ENCODE measurements around the gene MLST8. TPM values are rescaled to one million over a fixed set of nuclear protein-coding genes. Genes with fewer than 3 reads are reported as not detected.

The MLST8 gene
- total RNA-seq, 4 donors from 2014 or later = 61.0 to 95.6 (median 63.1) TPM

DNA sequence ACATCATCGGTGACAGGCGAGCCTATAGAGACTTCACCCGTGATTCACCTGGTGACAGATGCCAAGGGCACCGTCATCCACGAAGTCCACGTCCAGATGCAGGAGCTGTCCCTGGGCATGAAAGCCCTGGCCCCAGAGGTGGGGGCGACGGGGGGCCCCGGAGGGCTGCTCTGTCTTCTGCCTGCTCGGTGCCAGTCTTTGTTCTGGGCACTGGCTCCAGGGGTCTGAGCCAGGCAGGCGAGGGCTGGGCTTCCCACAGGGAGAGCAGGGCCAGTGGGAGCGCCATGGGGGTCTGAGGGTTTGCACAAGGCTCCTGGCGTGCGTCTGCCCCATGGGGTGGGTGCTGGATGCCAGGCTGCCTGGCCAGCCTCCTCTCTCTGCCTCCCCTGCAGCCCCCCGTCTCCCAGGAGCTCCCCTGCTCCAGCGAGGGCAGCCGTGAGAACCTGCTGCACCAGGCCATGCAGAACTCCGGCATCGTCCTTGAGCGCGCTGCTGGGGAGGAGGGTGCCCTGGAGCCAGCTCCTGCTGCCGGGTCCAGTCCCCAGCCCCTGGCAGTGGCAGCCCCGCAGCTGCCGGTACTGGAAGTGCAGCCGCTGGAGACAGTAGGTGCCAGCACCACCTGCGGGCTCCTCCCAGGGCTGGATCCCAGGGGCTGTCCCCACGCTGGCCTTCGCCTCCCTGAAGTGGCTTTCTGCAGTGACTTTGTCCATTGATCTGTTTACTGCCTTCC, 28.0 kb downstream of the MLST8 start:
- Histone ChIP-seq H3K4me3 (replicated peaks in 1 of 3) (no peak overlapping the region), H3K27me3 (no peaks in the 10 kb centered on the region), H3K27ac (peak overlapping the region; percentile 48 to 98 (median 57)), H3K9me3 (no peaks in the 10 kb centered on the region), H3K4me1 (peaks cover 44 to 60% of the 10 kb centered on the region in 2 donors), H3K36me3 (peaks cover 52 to 59% of the 10 kb centered on the region in 2 donors)
- TF ChIP-seq, protein P1, sequence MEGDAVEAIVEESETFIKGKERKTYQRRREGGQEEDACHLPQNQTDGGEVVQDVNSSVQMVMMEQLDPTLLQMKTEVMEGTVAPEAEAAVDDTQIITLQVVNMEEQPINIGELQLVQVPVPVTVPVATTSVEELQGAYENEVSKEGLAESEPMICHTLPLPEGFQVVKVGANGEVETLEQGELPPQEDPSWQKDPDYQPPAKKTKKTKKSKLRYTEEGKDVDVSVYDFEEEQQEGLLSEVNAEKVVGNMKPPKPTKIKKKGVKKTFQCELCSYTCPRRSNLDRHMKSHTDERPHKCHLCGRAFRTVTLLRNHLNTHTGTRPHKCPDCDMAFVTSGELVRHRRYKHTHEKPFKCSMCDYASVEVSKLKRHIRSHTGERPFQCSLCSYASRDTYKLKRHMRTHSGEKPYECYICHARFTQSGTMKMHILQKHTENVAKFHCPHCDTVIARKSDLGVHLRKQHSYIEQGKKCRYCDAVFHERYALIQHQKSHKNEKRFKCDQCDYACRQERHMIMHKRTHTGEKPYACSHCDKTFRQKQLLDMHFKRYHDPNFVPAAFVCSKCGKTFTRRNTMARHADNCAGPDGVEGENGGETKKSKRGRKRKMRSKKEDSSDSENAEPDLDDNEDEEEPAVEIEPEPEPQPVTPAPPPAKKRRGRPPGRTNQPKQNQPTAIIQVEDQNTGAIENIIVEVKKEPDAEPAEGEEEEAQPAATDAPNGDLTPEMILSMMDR (IDR thresholded peaks at IDR 0.05) = no peak
- no peak for TF ChIP-seq POLR2A (IDR thresholded peaks at IDR 0.05)
- 82% methylated on average over 13 of the region's 28 CpGs; no CpG with 5 or more reads in 1 of the 2 donors for WGBS, 2 donors
- no peak for DNase-seq
- intact Hi-C loops (cut with DNase I) = no loop called here

DNA sequence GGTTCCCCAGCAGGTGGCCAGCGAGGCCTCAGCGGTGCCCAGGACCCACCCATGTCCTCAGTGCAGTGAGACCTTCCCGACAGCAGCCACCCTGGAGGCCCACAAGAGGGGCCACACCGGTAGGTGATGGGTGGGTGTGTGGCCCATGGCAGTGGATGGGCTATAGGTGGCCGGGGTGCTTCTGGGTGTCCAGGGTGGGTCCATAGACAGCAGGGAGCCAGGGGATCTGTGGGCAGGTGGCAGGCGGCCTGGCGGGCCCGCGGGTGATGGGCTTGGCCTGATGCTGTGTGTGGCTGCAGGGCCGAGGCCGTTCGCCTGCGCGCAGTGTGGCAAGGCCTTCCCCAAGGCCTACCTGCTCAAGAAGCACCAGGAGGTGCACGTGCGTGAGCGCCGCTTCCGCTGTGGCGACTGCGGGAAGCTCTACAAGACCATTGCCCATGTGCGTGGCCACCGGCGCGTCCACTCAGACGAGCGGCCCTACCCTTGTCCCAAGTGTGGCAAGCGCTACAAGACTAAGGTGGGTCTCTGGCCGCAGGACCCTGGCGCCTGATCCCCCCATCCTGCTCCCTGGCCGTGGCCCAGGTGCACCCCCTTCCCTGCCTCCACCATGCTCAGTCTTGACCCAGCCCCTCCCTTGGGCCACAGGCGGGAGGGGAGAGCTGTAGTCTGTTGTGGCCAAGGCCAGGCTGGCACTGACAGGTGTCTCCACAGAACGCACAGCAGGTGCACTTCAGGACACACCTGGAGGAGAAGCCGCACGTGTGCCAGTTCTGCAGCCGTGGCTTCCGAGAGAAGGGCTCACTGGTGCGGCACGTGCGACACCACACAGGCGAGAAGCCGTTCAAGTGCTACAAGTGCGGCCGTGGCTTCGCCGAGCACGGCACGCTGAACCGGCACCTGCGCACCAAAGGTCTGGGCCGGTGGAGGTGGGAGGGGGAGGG, 28.9 kb downstream of the MLST8 start:
- no peaks in the 10 kb centered on the region for H3K27me3 ChIP-seq
- intact Hi-C loops (cut with DNase I) = no loop called here
- no peak for DNase-seq

DNA sequence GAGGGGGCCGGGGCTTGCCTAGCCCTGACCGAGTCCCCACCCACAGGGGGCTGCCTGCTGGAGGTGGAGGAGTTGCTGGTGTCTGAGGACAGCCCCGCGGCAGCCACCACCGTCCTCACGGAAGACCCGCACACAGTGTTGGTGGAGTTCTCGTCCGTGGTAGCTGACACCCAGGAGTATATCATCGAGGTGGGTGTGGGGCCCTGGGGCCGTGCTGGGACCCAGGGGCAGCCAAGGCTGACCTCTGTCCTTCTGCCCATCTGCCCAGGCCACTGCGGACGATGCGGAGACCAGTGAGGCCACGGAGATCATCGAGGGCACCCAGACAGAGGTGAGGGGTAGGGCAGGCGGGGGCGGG, 29.5 kb downstream of the MLST8 start:
- TF ChIP-seq, protein P1 (IDR thresholded peaks at IDR 0.05) = no peak
- TF ChIP-seq POLR2A (IDR thresholded peaks at IDR 0.05) = no peak
- no peak overlapping the region for H3K4me3 ChIP-seq (replicated peaks in 1 of 3)
- no peak for DNase-seq
- H3K27me3 ChIP-seq = no peaks in the 10 kb centered on the region
- peaks cover 38 to 52% of the 10 kb centered on the region in 2 donors for H3K4me1 ChIP-seq
- H3K27ac ChIP-seq = no peak overlapping the region
- H3K36me3 ChIP-seq = peaks cover 38 to 43% of the 10 kb centered on the region in 2 donors
- H3K9me3 ChIP-seq = no peaks in the 10 kb centered on the region
- WGBS, 2 donors = 96 to 97% methylated on average over 5 to 10 of the region's 18 CpGs
- intact Hi-C loops (cut with DNase I) = no loop called here

More for the DNA sequence above, 28.9 kb downstream of the MLST8 start:
- peaks cover 44 to 50% of the 10 kb centered on the region in 2 donors for H3K36me3 ChIP-seq
- peaks cover 44 to 58% of the 10 kb centered on the region in 2 donors for H3K4me1 ChIP-seq
- H3K9me3 ChIP-seq = no peaks in the 10 kb centered on the region
- WGBS, 2 donors = 95% methylated on average over 13 to 24 of the region's 51 CpGs
- no peak overlapping the region for H3K27ac ChIP-seq
- H3K4me3 ChIP-seq (replicated peaks in 1 of 3) = no peak overlapping the region
- no peak for TF ChIP-seq POLR2A (IDR thresholded peaks at IDR 0.05)

DNA sequence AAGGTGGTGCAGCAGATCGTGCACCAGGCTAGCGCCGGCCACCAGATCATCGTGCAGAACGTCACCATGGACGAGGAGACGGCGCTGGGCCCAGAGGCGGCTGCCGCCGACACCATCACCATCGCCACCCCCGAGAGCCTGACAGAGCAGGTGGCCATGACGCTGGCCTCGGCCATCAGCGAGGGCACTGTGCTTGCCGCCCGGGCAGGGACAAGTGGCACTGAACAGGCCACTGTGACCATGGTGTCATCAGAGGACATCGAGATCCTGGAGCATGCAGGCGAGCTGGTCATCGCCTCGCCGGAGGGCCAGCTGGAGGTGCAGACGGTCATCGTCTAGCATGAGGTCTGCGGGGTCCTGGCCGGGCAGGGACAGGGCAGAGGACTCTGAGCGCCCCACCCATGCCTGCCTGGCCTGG, 30.0 kb downstream of the MLST8 start:
- peaks cover 33 to 47% of the 10 kb centered on the region in 2 donors for H3K4me1 ChIP-seq
- 96 to 98% methylated on average over 11 to 17 of the region's 28 CpGs for WGBS, 2 donors
- intact Hi-C loops (cut with DNase I) = no loop called here
- no peaks in the 10 kb centered on the region for H3K27me3 ChIP-seq
- H3K36me3 ChIP-seq = peaks cover 35 to 40% of the 10 kb centered on the region in 2 donors
- no peak overlapping the region for H3K4me3 ChIP-seq (replicated peaks in 1 of 3)
- TF ChIP-seq, protein P1 (IDR thresholded peaks at IDR 0.05) = no peak
- H3K27ac ChIP-seq = no peak overlapping the region
- no peaks in the 10 kb centered on the region for H3K9me3 ChIP-seq
- no peak for DNase-seq

DNA sequence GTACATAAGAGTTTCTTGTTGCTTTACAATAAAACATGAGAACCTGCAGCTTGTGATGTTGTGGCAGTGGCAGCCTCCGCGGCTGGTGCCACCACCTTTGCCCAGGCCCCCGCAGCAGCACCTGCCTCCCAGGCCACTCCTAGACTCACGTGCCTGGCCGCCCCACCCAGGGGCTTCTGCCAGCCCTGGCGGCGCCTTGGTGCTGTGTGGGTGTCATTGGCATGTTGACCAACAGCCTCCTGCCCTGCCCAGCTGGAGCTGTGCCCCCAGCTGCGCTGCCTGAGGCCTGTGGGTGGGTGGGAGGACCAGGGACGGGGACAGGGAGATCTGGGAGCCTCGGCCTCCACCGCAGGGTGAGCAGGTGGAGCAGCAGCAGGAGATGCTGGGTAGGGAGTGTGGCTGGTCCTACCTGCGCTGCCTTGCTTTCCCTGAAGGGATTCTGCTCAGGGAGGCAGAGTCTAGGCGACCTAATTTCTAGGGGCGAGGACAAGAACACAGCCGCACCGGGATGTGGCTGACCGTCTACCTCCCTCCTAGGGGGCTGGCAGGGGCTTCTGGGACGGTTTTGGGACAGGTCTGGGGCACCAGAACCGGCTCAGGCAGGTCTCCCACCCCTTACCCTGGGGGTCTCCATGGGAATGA, 30.6 kb downstream of the MLST8 start:
- no peak for DNase-seq
- Histone ChIP-seq H3K27me3 (no peaks in the 10 kb centered on the region), H3K36me3 (peaks cover 35 to 37% of the 10 kb centered on the region in 2 donors), H3K27ac (no peak overlapping the region), H3K4me3 (replicated peaks in 1 of 3) (no peak overlapping the region), H3K4me1 (peaks cover 28 to 41% of the 10 kb centered on the region in 2 donors), H3K9me3 (no peaks in the 10 kb centered on the region)
- WGBS, 2 donors = 77 to 89% methylated on average over 11 to 14 of the region's 19 CpGs
- intact Hi-C loops (cut with DNase I) = no loop called here
- TF ChIP-seq, protein P1 (IDR thresholded peaks at IDR 0.05) = no peak
- TF ChIP-seq POLR2A (IDR thresholded peaks at IDR 0.05) = no peak

All from thyroid gland (tissue), 4 donors.